LNCAP (cell line): ENCODE data around the gene SH3RF3.

Experiments used
- CTCF ChIP-seq: fragments of 450-650 bp; IDR thresholded peaks from 2 replicates; pipeline ENCODE4 v1.5.1; 2017; ENCODE audit warnings: mild to moderate bottlenecking

The SH3RF3 gene

GRCh38 chr2:109517118-109517889 lies 388.3 kb downstream of the SH3RF3 start:
- no peak for TF ChIP-seq CTCF

- no peak for TF ChIP-seq CTCF
These were observed 390.5 kb downstream of the SH3RF3 start for GRCh38 chr2:109519513-109519912.

GRCh38 chr2:109521233-109522062 lies 392.4 kb downstream of the SH3RF3 start:
- no peak for TF ChIP-seq CTCF

GRCh38 chr2:109522063-109522374 lies 393.0 kb downstream of the SH3RF3 start:
- TF ChIP-seq CTCF = no peak

- TF ChIP-seq CTCF = no peak
These were observed 394.1 kb downstream of the SH3RF3 start for GRCh38 chr2:109523121-109523520.

GRCh38 chr2:109523536-109524361 lies 394.7 kb downstream of the SH3RF3 start:
- no peak for TF ChIP-seq CTCF

- TF ChIP-seq CTCF = no peak
These were observed 396.8 kb downstream of the SH3RF3 start for GRCh38 chr2:109525836-109526235.
